PC-3 (cell line): Measurements from ENCODE around the gene ADCY5. TPM values are rescaled to one million over a fixed set of nuclear protein-coding genes. Genes with fewer than 3 reads are reported as not detected.

Source experiments
- ATAC-seq: fragments of 200-7000 bp; cut with Tn5 transposase; 2 replicates; pipeline ENCODE4 v1.9.1; 2020; ENCODE audit warnings: mild to moderate bottlenecking, moderate library complexity
- BruUV-seq: library from RNA; stranded (reverse); fragments of 400-500 nt; replicated peaks from 2 replicates; lab custom pipeline; 2021; lab: Mats Ljungman, UMichigan
- CTCF ChIA-PET: fragments of 300-600 bp; sonication (Branson Sonifier 250); formaldehyde crosslinking; loops from one replicate; lab custom pipeline; 2022; ENCODE audit warnings: antibody characterized with exemption; lab: Charles Lee
- POLR2A ChIA-PET: fragments of 300-600 bp; sonication (Branson Sonifier 250); formaldehyde crosslinking; loops from one replicate; lab custom pipeline; 2022; ENCODE audit warnings: antibody characterized with exemption; ENCODE audit not compliant: unreplicated experiment; lab: Charles Lee
- DNase-seq: peaks from one replicate; pipeline ENCODE4 v3.0.0-alpha.2; 2015
- H2AFZ ChIP-seq: fragments of 300-600 bp; sonication (generic); 2 replicates; pipeline ENCODE4 v1.6.0; 2016; ENCODE audit warnings: antibody characterized with exemption, low read length
- H3F3A ChIP-seq: fragments of 300-600 bp; sonication (generic); one replicate; pipeline ENCODE4 v1.6.0; 2017; ENCODE audit warnings: antibody characterized with exemption, low read length, control low read depth, mild to moderate bottlenecking; ENCODE audit not compliant: unreplicated experiment
- H3K27ac ChIP-seq: fragments of 300-600 bp; sonication (generic); 2 replicates; pipeline ENCODE4 v1.5.1; 2016; ENCODE audit warnings: mild to moderate bottlenecking, low read length
- H3K27me3 ChIP-seq: fragments of 300-600 bp; sonication (generic); 2 replicates; pipeline ENCODE4 v1.6.1; 2016; ENCODE audit warnings: low read length, mixed read lengths
- H3K36me3 ChIP-seq: fragments of 300-600 bp; sonication (generic); 2 replicates; pipeline ENCODE4 v1.6.1; 2016; ENCODE audit warnings: low read depth, mixed run types, low read length, mixed read lengths
- H3K4me1 ChIP-seq: fragments of 300-600 bp; sonication (generic); 2 replicates; pipeline ENCODE4 v1.5.1; 2016; ENCODE audit warnings: low read length; ENCODE audit not compliant: insufficient read depth
- H3K4me2 ChIP-seq: fragments of 300-600 bp; sonication (generic); 2 replicates; pipeline ENCODE4 v1.6.0; 2016; ENCODE audit warnings: low read length
- H3K4me3 ChIP-seq: fragments of 300-600 bp; sonication (generic); 2 replicates; pipeline ENCODE4 v1.5.1; 2016; ENCODE audit warnings: mild to moderate bottlenecking, low read length, mixed read lengths
- H3K79me2 ChIP-seq: fragments of 300-600 bp; sonication (generic); 2 replicates; pipeline ENCODE4 v1.6.1; 2017; ENCODE audit warnings: low read length, mixed read lengths
- H3K9ac ChIP-seq: fragments of 300-600 bp; sonication (generic); 2 replicates; pipeline ENCODE4 v1.6.0; 2016; ENCODE audit warnings: mild to moderate bottlenecking, low read length
- H3K9me2 ChIP-seq: fragments of 300-600 bp; sonication (generic); replicated peaks from 2 replicates; pipeline ENCODE4 v1.6.1; 2016; ENCODE audit warnings: mixed run types, low read length, mixed read lengths
- H3K9me3 ChIP-seq: fragments of 300-600 bp; sonication (generic); 2 replicates; pipeline ENCODE4 v1.6.1; 2016; ENCODE audit warnings: low read length, mixed read lengths
- H4K20me1 ChIP-seq: fragments of 300-600 bp; sonication (generic); 2 replicates; pipeline ENCODE4 v1.6.1; 2016; ENCODE audit warnings: low read length, mixed read lengths
- CTCF ChIP-seq: fragments of 300-600 bp; sonication (generic); conservative IDR thresholded peaks from 2 replicates; pipeline ENCODE4 v1.5.1; 2017; ENCODE audit warnings: antibody characterized with exemption, low read depth, mild to moderate bottlenecking, low read length
- EZH2 ChIP-seq: fragments of 300-600 bp; sonication (generic); IDR thresholded peaks from one replicate; pipeline ENCODE4 v1.6.1; 2017; ENCODE audit warnings: antibody characterized with exemption, mild to moderate bottlenecking, low read length; ENCODE audit not compliant: unreplicated experiment
- EZH2phosphoT487 ChIP-seq: fragments of 300-600 bp; sonication (generic); IDR thresholded peaks from 2 replicates; pipeline ENCODE4 v1.6.1; 2018; ENCODE audit warnings: mild to moderate bottlenecking, antibody characterized with exemption, low read length, borderline replicate concordance
- intact Hi-C: fragments of 100-400 bp; cut with micrococcal nuclease; formaldehyde crosslinking; loops from 2 replicates; pipeline ENCODE4 v1.9.0; 2023
- total RNA-seq: library from RNA; depleted of rRNA; stranded (reverse); fragments of >200 nt; gene quantifications from 2 replicates; pipeline ENCODE4 v1.2.3, GENCODE V29; 2014

The ADCY5 gene
- total RNA-seq, 1 experiment from 2014 or later: not detected

- intact Hi-C loops: no loop called here
- Histone ChIP-seq H3K27ac (no peak overlapping the region), H3K4me2 (no peak overlapping the region), H3K4me3 (no peak overlapping the region), H3K9me2 (no peaks in the 10 kb centered on the region), H3K9ac (no peak overlapping the region), H3K79me2 (no peaks in the 10 kb centered on the region), H3K36me3 (no peaks in the 10 kb centered on the region), H3F3A (no peaks in the 10 kb centered on the region), H3K9me3 (no peaks in the 10 kb centered on the region), H2AFZ (no peak overlapping the region), H3K4me1 (no peaks in the 10 kb centered on the region), H4K20me1 (no peaks in the 10 kb centered on the region), H3K27me3 (peaks cover 57% of the 10 kb centered on the region)
- DNase-seq (no peak), ATAC-seq (no peak)
- BruUV-seq: no TSS peak
- ChIA-PET CTCF (no interaction called here), POLR2A (no interaction called here)
- no peak for TF ChIP-seq CTCF
- no peak for TF ChIP-seq EZH2
- no peak for TF ChIP-seq EZH2phosphoT487
Observed at GRCh38 chr3:123327480-123327879, 121.4 kb downstream of the ADCY5 start.

DNA sequence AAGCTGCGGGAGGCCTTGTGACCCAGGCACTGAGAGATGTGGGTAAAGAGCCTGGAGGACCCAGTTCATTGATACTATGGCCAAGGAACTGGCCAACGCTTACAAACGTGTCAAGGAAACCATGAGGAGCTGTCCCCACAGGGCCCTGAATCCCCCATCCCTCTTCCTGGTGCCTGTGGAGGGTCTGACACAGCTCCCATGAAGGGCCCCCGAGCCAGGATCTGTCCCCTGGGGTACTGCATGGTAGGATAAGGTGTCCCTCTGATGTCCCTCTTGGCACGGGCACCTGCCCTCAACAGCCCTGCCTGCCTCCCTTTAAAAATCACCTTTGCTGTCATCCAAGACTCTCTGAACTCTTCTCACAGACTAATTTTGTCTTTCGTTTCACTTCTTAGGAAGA is 122.4 kb downstream of the ADCY5 start:
- Histone ChIP-seq H2AFZ (no peak overlapping the region), H3K4me1 (no peaks in the 10 kb centered on the region), H3F3A (no peaks in the 10 kb centered on the region), H3K9me2 (no peaks in the 10 kb centered on the region), H3K9me3 (no peaks in the 10 kb centered on the region), H3K4me2 (no peak overlapping the region), H3K36me3 (no peaks in the 10 kb centered on the region), H4K20me1 (no peaks in the 10 kb centered on the region), H3K4me3 (no peak overlapping the region), H3K9ac (no peak overlapping the region), H3K79me2 (no peaks in the 10 kb centered on the region), H3K27me3 (peaks cover 67% of the 10 kb centered on the region), H3K27ac (no peak overlapping the region)
- ChIA-PET CTCF (no interaction called here), POLR2A (no interaction called here)
- ATAC-seq (no peak), DNase-seq (no peak)
- TF ChIP-seq CTCF: no peak
- no peak for TF ChIP-seq EZH2phosphoT487
- TF ChIP-seq EZH2: no peak
- no TSS peak for BruUV-seq
- intact Hi-C loops: no loop called here

GRCh38 chr3:123325766-123326256 is 123.1 kb downstream of the ADCY5 start:
- H3K27ac ChIP-seq: no peak overlapping the region
- H3K4me1 ChIP-seq: no peaks in the 10 kb centered on the region
- no peaks in the 10 kb centered on the region for H3K9me2 ChIP-seq
- peaks cover 74% of the 10 kb centered on the region for H3K27me3 ChIP-seq
- no peak for DNase-seq
- ChIA-PET POLR2A (no interaction called here), CTCF (interaction anchor here (0.6 kb wide), 1 partner anchor 296 kb away, joined by 4 read pairs; no protein-coding TSS in a partner anchor)
- H3K79me2 ChIP-seq: no peaks in the 10 kb centered on the region
- no peak overlapping the region for H3K4me3 ChIP-seq
- no peak overlapping the region for H3K4me2 ChIP-seq
- H3K36me3 ChIP-seq: no peaks in the 10 kb centered on the region
- H3K9ac ChIP-seq: no peak overlapping the region
- BruUV-seq: no TSS peak
- H3F3A ChIP-seq: no peaks in the 10 kb centered on the region
- intact Hi-C loops: no loop called here
- no peaks in the 10 kb centered on the region for H4K20me1 ChIP-seq
- H2AFZ ChIP-seq: no peak overlapping the region
- no peaks in the 10 kb centered on the region for H3K9me3 ChIP-seq
- ATAC-seq: no peak
- TF ChIP-seq CTCF: no peak
- TF ChIP-seq EZH2: no peak
- TF ChIP-seq EZH2phosphoT487: no peak
